Stimulated activated CD4-positive, alpha-beta T cell treated with anti-CD3 and anti-CD28 coated beads, TNF-alpha, amount 100 ng/mL, for 4 hours (primary cell): ENCODE measurements around the gene GPR148.

ENCODE experiments used
- DNase-seq, 3 experiments: peaks; one replicate each; pipeline ENCODE4 v3.0.0-alpha.2; 2020; ENCODE audit warnings: low read depth in 3 of 3

Gene GPR148

GRCh38 chr2:130769343-130769907, 40.6 kb downstream of the GPR148 start:
- DNase-seq: no peak

- DNase-seq: no peak
Observed at GRCh38 chr2:130776550-130776949, 47.7 kb downstream of the GPR148 start.

- no peak for DNase-seq
Observed at GRCh38 chr2:130778781-130779180, 49.9 kb downstream of the GPR148 start.
